ENCODE data around the gene ASCC1.
A peak's percentile ranks its signal among the peaks of the same experiment; 100 is the strongest.

ASCC1 gene, protein sequence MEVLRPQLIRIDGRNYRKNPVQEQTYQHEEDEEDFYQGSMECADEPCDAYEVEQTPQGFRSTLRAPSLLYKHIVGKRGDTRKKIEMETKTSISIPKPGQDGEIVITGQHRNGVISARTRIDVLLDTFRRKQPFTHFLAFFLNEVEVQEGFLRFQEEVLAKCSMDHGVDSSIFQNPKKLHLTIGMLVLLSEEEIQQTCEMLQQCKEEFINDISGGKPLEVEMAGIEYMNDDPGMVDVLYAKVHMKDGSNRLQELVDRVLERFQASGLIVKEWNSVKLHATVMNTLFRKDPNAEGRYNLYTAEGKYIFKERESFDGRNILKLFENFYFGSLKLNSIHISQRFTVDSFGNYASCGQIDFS

DNA sequence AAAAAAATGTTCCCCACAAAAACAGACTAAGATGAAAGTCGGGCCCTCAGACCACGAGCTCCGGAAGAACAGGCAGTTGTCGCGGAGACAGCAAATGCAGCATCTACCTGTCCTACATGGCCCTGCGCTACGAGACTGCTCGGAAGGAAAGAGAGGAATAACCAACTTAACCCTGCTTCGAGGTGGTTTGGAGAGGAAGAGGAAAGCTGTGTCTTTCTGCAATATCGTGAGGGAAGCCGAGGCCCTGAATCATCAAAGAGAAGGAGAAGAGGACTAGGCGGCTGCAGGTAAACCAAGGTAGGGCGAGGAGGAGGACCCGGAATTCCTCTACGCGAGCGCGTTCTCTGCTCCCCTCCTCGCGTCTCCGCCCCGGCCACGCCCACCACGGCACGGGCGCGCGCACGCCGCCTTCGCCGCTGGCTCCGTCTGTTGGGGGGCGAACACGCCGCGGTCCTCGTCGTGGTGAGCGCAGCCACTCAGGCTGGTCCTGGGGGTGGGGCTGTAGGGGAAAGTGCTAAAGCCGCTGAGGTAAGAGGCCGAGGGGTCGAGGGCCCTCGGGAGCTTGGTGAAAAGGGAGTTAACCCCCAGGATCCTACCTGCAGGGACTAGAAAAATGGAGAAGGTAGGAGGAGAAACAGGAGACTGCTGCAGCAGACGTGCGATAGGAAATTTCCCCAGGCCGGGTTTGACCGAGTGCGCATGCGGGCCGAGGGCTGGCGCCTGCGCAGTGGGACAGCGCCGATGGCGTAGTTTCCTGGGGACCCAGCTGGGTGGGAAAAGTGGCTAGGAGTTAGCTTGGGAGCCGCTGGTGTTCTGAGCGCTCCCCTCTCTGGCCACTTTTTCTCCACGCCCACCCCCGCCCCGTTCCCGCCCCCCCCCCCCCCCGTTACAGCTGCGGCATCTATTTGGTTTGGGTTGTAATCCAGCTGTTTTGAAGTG lies at the start of gene ASCC1, which contains the start of gene ANAPC16:
ASCC1 (minus strand) TSS at position 666 of the 939 bp plus-strand sequence. CDS start 2,978 bp downstream, outside the sequence.
ANAPC16 (plus strand) TSS at position 402 of the 939 bp plus-strand sequence. CDS start 7,903 bp downstream, outside the sequence.
- peak; percentile 87 to 92 (median 88) for DNase-seq (ENCODE audit: low read depth in 3 of 3)

- DNase-seq (ENCODE audit: low read depth in 3 of 3), result no peak
Observed at GRCh38 chr10:72265508-72265907, 49.4 kb upstream of the ASCC1 start.

GRCh38 chr10:72264536-72264935 lies 48.5 kb upstream of the ASCC1 start:
- no peak for DNase-seq (ENCODE audit: low read depth in 3 of 3)

GRCh38 chr10:72263613-72264241 lies 47.7 kb upstream of the ASCC1 start:
- DNase-seq (ENCODE audit: low read depth in 3 of 3), result no peak

DNA sequence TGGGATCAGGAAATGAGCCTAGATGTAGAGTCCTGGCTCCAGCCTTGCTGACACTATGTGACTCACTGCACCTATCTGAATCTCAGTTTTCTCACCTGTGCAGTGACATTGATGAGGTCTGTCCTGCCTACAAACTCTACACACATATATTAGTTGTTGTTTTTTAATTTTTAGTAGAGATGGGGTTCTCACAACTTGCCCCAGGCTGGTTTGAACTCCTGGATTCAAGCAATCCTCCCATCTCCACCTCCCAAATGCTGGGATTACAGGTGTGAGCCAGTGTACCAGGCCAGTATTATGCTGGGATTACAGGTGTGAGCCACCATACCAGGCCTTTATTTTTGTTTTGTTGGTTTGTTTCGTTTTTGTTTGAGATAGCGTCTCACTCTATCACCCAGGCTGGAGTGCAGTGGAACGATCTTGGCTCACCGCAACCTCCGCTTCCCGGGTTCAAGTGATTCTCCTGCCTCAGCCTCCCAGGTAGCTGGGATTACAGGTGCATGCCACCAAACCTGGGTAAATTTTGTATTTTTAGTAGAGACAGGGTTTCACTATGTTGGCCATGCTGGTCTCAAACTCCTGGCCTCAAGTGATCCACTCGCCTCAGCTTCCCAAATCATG lies 45.8 kb upstream of the ASCC1 start:
- no peak for DNase-seq (ENCODE audit: low read depth in 3 of 3)

DNA sequence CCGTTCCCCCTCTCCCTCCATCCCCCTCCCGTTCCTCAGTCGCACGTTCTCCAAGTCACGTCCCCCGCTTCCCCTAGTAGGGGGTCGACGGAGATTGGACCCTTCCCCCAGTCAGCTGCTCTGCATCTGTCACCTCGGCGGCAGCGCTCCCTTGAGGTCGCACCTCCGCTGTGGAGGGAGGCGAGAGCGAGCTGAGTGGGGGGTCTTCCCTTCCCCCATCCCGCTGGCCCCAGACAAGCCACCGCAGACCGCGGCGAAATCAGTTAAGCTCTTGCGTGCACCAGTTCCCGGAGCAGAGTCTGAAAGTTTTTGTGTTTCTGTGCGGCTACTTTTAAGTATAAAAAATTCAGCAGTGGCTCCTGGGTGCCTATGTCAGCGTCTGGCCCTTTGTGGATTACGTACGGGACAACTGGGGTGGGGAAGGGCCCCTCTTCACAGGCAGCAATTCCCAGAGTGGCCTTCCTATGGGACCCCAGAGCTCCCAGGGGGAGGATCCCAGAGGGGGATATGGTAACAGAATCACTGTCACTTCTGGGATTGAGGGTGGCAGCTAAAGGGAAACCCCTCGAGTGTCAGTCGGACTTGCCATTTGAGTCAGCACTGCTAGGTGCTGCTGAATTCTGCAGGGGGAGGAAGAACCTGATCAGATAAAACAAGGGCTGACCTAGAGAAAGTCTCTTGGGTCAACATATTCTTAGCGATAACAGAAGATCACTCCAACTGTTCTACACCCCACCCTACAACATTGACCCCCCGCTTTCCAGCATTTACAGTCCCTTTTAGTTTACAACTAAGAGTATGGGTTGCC lies 45.1 kb upstream of the ASCC1 start:
- peak in 1 of 3 donors; percentile 43 for DNase-seq (ENCODE audit: low read depth in 3 of 3)

DNA sequence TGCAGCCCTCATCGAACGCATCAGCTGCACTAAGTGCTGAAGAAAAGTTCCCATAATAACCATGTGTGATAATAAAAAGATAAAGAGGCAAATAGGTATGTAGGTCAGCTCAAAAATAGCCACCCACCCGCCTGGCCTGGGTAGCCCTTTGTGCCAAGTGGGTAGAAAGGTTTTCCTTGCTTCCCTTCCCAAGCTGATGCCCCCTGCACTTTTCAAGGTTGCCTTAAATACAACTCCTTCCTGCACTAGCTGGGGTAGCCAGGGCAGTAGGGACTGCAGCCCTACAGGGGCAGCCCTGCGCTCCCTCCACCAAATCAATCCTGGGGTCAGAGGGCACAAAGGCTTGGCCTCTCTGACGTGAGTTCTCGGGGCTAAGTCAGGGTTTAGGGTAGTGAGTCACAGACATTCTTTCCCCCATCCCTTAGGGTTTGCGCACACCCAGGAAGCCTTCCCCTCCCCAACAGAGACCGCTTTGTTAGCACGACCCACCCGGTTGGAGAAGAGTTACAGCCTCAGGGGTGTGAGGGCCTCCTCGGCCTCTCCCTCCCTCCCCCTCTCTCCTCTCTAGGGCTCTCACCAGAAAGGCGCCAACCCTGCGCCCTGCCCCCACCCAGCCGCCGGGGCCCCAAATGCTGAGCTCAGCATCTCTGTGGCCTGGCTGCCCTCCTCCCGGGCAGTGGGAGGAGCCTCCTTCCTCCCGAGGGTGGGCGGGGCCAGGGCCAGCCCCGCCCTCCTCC lies 44.3 kb upstream of the ASCC1 start:
- DNase-seq (ENCODE audit: low read depth in 3 of 3), result peak; percentile 77 to 94 (median 88)

DNA sequence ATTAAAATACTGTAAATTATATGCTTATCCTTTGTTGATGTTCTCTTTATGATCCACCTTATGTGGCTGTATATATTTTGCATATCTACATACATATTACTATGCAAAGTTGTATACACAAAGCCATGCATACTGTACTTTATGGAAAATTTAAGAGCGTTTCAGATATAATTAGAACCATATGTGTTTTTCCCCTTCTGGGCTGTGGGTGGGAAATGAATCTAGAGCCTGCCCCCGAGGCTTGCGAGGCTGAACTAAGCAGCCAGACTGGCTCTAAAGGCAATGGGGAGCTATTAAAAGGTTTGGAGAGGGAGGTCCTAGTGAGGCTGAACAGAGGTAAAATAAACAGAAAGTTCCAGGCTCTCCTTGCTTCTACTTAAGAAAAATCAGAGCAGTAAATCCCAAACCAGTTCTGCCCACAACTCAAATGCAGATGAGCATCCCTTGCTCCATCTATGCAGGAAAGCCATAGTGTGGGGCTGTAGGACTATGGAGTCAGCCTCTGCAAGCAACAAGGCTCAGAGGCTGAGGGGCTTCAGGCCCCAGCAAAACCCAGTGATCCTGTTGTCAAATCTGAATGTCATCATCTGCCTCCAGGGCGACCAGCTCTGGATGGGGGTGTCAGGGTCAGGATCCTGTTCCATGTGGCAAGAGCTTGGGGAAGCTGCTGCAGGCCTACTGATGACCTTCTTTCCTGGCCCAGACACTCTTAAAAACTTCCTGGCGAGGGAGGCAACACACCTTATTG lies 43.6 kb upstream of the ASCC1 start:
- DNase-seq (ENCODE audit: low read depth in 3 of 3), result no peak

- no peak for DNase-seq (ENCODE audit: low read depth in 3 of 3)
Observed at GRCh38 chr10:72258617-72259016, 42.5 kb upstream of the ASCC1 start.

GRCh38 chr10:72257051-72257892 lies 41.2 kb upstream of the ASCC1 start:
- DNase-seq (ENCODE audit: low read depth in 3 of 3), result no peak

DNA sequence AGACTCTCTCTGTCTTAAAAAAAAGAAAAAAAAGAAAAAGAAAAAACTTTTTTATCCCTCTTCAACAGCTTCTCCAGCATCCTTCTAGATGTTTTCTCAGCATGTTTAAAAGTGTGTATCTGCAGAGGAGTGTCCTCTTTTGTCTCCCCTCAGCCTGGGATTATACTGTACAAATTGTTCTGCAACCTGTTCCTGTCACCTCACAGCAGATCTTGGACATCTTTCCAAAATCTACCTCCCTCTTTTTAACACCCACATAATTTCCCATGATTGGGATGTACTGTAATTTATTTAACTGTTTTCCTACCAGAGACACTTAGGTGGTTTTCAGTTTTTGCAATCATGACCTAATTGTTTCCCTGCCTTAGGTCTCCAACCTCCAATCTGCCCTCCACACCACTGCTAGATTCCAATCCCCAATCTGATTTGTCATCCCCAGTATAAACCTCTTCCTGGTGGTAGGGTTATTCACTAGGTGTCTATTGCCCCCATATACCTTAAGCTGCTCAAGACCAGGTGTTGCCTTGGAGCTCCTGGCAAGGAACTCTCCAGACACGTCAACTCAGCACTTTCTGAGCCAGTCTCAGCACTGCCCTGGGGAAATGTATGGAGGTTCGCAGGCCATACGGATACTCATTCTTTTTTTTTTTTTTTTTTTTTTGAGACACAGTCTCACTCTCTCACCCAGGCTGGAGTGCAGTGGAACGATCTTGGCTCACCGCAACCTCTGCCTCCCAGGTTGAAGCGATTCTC lies 40.1 kb upstream of the ASCC1 start:
- no peak for DNase-seq (ENCODE audit: low read depth in 3 of 3)

- no peak for DNase-seq (ENCODE audit: low read depth in 3 of 3)
Observed at GRCh38 chr10:72254813-72255568, 38.9 kb upstream of the ASCC1 start.

GRCh38 chr10:72253578-72253977 lies 37.5 kb upstream of the ASCC1 start:
- DNase-seq (ENCODE audit: low read depth in 3 of 3), result no peak

GRCh38 chr10:72252972-72253371 lies 36.9 kb upstream of the ASCC1 start:
- DNase-seq (ENCODE audit: low read depth in 3 of 3), result no peak

DNA sequence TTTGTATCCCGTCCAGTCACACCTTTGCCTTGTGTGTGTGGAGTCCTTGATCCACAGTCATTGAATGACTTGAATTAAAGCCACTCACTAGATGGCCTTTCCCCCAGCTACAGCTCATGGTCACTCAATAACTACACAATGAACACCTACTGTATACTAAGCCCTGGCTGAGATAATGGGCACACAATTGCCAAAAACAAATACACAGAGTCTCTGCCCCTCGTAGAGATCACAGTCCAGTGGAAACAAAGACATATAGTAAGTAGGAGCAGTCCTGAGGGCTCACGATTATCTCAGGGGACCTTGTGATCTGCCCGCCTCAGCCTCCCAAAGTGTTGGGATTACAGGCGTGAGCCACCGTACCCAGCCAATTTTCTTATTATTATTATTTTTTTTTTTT lies 35.6 kb upstream of the ASCC1 start:
- DNase-seq (ENCODE audit: low read depth in 3 of 3), result no peak

DNA sequence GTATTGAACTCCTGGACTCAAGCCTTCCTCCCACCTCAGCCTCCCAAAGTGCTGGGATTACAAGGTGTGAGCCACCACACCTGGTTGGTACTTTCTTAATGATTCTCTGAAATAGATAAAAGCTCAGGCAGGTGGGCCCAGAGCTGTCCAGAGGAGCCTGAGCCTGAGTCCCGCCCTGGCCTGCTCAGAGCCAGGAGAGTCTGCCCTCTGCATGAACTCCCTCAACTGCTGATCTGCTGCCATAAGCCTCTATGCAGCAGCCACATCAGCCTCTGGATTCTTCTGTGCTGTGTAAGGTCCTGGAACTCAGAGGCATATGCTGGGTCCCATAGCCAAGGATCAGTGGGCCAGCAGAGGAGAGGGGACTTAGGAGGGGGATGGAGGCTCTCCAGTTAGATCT lies 34.6 kb upstream of the ASCC1 start:
- no peak for DNase-seq (ENCODE audit: low read depth in 3 of 3)

All from stimulated activated CD4-positive, alpha-beta T cell treated with anti-CD3 and anti-CD28 coated beads, TNF-alpha, amount 100 ng/mL, for 48 hours (primary cell).